Activated CD8-positive, alpha-beta memory T cell treated with anti-CD3 and anti-CD28 coated beads, Interleukin-2, amount 10 ng/mL, durations not matched to agents 7 days and 5 days (primary cell): ENCODE data around the gene FLYWCH1. TPM values are rescaled to one million over a fixed set of nuclear protein-coding genes. Genes with fewer than 3 reads are reported as not detected.

ENCODE experiments used
- ATAC-seq: fragments of 150-1000 bp; cut with Tn5 transposase; one replicate; pipeline ENCODE4 v1.10.0; 2021; ENCODE audit warnings: moderate library complexity
- CTCF ChIA-PET: fragments of 350-600 bp; sonication (Branson Sonifier 250); formaldehyde crosslinking; loops from one replicate; lab custom pipeline; 2021; ENCODE audit warnings: antibody characterized with exemption; lab: Charles Lee
- DNase-seq: peaks from one replicate; pipeline ENCODE4 v3.0.0-alpha.2; 2020
- H3K27ac Mint-ChIP-seq: one replicate; pipeline ENCODE4 v1.8.0; 2021; ENCODE audit warnings: mild to moderate bottlenecking, mixed read lengths
- H3K27me3 Mint-ChIP-seq: one replicate; pipeline ENCODE4 v1.8.0; 2021; ENCODE audit warnings: mixed read lengths
- H3K36me3 Mint-ChIP-seq: one replicate; pipeline ENCODE4 v1.8.0; 2021; ENCODE audit warnings: mild to moderate bottlenecking, mixed read lengths
- H3K4me1 Mint-ChIP-seq: one replicate; pipeline ENCODE4 v1.8.0; 2021; ENCODE audit warnings: mixed read lengths
- H3K4me3 Mint-ChIP-seq: one replicate; pipeline ENCODE4 v1.8.0; 2021; ENCODE audit warnings: mild to moderate bottlenecking, moderate library complexity, mixed read lengths
- H3K9me3 Mint-ChIP-seq: one replicate; pipeline ENCODE4 v1.8.0; 2022; ENCODE audit warnings: low read depth, mixed read lengths
- total RNA-seq, 2 experiments: library from RNA; stranded (reverse); gene quantifications; one replicate each; pipeline ENCODE4 v1.2.3, GENCODE V29; 2021

Gene FLYWCH1
- total RNA-seq, 2 experiments from 2014 or later = 52.7 to 58.1 TPM

DNA sequence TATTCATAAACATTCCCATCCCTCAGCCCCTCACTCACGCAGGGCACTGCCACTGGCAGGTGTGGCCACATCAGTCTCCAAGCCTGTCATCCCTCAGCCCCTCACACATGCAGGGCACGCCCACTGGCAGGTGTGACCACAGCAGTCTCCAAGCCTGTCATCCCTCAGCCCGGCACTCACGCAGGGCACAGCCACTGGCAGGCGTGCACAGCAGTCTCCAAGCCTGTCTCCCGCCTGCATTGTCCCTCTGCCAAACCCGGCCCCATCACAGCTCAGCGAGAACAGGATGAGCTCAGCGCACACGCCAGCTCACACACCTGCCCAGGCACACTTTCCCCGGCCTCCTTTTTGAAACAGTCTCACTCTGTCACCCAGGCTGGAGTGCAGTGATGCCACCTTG, 40.9 kb downstream of the FLYWCH1 start:
- ATAC-seq (no peak), DNase-seq (no peak)
- no peak overlapping the region for H3K27ac Mint-ChIP-seq
- H3K27me3 Mint-ChIP-seq = peaks cover 12% of the 10 kb centered on the region
- H3K4me1 Mint-ChIP-seq = no peaks in the 10 kb centered on the region
- CTCF ChIA-PET = interaction anchor here (0.9 to 1.4 kb wide), 3 partner anchors 8 to 65 kb away, joined by 3 to 5 read pairs (median 5); no protein-coding TSS in a partner anchor
- no peaks in the 10 kb centered on the region for H3K36me3 Mint-ChIP-seq
- H3K9me3 Mint-ChIP-seq = no peaks in the 10 kb centered on the region
- no peak overlapping the region for H3K4me3 Mint-ChIP-seq

DNA sequence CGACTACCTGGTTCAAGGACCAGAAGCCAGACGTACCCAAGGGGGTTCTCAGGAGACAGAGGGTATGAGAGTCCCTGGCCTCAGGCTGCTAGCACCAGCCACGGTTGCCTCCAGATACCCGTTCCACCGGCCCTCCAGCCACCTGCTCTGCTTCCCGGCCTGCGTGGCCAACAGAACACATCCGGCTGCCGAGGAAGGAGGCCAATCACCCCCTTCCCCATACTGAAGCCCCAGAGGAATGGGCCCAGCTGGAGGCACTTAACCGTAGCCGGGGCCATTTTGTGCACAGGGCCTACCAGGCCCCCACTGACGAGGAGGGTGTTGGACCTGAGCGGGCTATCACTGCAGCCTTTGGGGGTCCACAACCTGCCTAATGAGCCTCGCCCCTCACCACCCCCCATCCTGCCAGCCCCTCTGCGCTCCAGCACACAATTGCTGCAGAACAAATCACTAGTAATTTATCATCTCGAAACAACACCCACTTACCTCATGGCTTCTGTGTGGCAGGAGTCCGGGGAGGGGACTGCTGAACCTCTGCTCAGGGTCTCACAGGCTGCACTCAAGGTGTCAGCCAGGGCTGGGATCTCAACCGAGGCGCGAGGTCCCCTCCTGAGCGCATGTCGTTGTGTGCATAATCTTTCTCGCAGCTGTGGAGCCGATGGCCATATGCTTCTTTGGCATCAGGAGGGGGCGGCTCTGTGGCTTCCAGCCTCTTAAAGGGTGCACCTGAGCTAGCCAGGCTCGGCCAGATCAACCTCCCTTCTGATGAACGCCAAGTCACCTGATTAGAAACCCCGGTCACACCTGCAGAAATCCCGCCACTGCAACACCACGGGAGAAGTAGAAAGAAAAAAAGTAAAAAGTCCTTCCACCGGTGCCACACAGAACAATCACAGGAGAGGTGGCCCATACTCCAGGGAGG, 42.2 kb downstream of the FLYWCH1 start:
- Mint-ChIP-seq H3K4me1 (no peaks in the 10 kb centered on the region), H3K27me3 (peaks cover 13% of the 10 kb centered on the region), H3K27ac (no peak overlapping the region), H3K36me3 (no peaks in the 10 kb centered on the region), H3K4me3 (no peak overlapping the region), H3K9me3 (no peaks in the 10 kb centered on the region)
- ATAC-seq = no peak
- CTCF ChIA-PET = interaction anchor here (1.4 kb wide), 1 partner anchor 27 kb away, joined by 5 read pairs; no protein-coding TSS in a partner anchor
- DNase-seq = no peak

DNA sequence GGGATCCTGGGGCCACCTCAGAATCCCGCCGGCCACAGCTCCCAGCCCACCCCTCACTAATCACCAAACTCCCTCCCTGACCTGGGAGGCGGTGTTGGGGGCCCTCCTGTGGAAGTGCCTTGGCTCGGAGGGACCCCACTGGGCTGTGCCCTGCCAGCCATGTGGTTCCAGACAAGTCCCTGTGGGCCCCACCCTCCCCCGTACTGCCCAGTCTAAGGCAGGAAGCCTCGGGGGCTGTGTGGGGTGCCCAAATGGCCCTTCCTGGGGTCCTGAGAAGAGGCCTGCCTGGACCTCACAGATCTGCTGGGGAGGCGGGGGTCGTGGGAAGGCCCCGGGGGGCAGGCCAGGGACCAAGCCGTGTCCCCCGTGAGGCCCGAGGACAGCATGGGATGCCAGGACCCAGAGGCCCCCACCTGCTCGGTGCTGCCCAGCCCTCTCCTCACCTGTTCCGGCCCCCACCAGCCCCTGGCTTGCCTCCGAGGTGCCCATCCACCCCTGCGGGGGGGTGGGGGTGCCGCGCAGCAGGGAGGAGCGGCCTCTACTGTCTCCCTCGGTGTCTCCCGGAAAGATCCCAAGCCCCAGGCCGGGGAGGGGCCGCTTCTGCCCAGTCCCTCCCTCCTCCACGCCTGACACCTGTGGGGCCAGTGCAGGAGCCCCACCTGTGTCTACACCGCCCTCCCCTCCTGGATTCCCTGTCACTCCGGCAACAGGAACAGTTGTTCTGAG, 43.1 kb downstream of the FLYWCH1 start:
- H3K4me1 Mint-ChIP-seq = no peaks in the 10 kb centered on the region

DNA sequence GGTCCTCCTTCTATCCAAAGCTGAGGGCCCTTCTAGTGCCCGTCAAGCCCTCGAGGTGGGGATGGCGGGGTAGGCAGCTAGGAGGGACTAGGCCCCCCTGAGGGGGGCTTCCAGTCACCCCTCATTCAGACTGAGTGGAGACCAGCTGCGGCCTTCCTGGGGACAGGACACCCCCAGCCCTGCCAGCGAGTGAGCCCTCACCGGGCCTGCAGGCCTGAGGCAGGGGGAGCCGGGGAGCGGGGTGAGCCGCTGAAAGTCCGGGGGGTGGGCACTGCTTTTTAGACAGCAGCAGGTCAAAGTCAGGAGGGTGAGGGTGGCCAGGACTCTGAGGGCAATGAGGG, 43.7 kb downstream of the FLYWCH1 start:
- Mint-ChIP-seq H3K36me3 (no peaks in the 10 kb centered on the region), H3K27ac (no peak overlapping the region), H3K4me3 (no peak overlapping the region), H3K4me1 (no peaks in the 10 kb centered on the region), H3K9me3 (no peaks in the 10 kb centered on the region), H3K27me3 (peaks cover 19% of the 10 kb centered on the region)
- no peak for ATAC-seq
- CTCF ChIA-PET = interaction anchor here (1.3 kb wide), 1 partner anchor 28 kb away, joined by 6 read pairs; no protein-coding TSS in a partner anchor
- no peak for DNase-seq

More for the DNA sequence above, 43.1 kb downstream of the FLYWCH1 start:
- no peaks in the 10 kb centered on the region for H3K36me3 Mint-ChIP-seq
- no peaks in the 10 kb centered on the region for H3K9me3 Mint-ChIP-seq
- no peak for ATAC-seq
- H3K4me3 Mint-ChIP-seq = no peak overlapping the region
- CTCF ChIA-PET = no interaction called here
- peaks cover 15% of the 10 kb centered on the region for H3K27me3 Mint-ChIP-seq
- no peak overlapping the region for H3K27ac Mint-ChIP-seq
- no peak for DNase-seq

DNA sequence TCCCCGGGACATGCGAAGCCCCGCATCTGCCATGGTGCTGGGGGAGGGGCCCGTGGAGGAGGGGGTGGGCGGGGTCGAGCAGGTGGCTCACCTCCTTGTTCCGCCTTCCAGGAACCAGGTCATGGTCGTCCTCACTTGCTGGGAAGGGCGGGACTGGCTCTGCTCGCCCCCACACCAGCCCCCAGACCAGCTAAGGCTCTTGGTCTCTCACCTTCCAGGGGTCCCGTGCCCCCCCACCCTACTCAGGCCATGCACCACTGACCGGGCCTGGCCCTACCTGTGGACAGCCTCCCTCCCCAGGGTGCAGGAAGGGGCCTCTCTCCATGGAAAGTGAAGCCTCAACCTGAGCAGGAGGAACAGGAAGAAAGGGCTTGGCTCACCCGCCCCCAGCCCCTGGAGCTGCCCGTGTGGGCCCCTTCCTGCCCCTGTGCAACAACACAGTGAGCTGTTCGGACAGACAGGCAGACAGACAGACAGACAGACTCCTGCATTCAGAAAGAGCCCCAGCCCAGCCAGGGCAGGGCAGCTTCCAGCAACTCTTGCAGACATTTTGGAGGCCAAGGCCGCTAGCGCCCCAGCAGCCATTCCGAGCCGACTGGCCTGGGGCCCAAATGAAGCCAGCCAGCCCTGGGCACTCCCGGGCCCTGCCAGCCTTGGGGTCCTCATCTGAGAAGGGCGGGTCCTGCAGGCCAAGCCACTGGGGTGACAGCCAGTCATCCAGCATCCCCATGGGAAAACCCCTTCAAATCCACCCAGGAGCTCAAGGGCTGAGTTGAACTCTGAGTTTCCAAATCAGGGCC, 44.2 kb downstream of the FLYWCH1 start:
- CTCF ChIA-PET = interaction anchor here (0.6 to 1.3 kb wide), 2 partner anchors 28 to 642 kb away, joined by 3 to 6 read pairs; no protein-coding TSS in a partner anchor

DNA sequence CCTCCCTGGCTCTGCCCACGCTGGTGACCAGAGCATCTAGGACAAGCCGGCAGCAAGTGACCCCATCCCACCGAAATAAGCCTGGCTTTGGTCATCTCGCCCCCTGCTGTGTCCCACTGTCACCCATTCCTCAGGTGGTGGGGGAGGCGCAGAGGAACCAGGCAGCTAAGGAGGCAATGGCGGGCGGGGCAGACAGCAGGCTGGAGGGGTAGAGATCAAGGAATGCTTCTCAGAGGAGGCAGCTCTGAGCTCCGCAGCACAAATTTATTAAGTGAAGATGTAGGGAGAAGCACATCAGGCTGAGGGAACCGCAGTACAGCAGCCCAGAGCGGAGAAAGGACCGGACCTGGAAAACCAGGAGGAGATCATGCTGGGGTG, 44.8 kb downstream of the FLYWCH1 start:
- DNase-seq (no peak), ATAC-seq (no peak)
- Mint-ChIP-seq H3K36me3 (no peaks in the 10 kb centered on the region), H3K27me3 (peaks cover 21% of the 10 kb centered on the region), H3K9me3 (no peaks in the 10 kb centered on the region), H3K27ac (no peak overlapping the region), H3K4me3 (no peak overlapping the region), H3K4me1 (no peaks in the 10 kb centered on the region)
- CTCF ChIA-PET = interaction anchor here (0.6 to 1.3 kb wide), 2 partner anchors 29 to 642 kb away, joined by 3 to 6 read pairs; no protein-coding TSS in a partner anchor

More for the DNA sequence above, 44.2 kb downstream of the FLYWCH1 start:
- peaks cover 21% of the 10 kb centered on the region for H3K27me3 Mint-ChIP-seq
- no peaks in the 10 kb centered on the region for H3K9me3 Mint-ChIP-seq
- H3K27ac Mint-ChIP-seq = no peak overlapping the region
- ATAC-seq (no peak), DNase-seq (no peak)
- H3K36me3 Mint-ChIP-seq = no peaks in the 10 kb centered on the region
- no peaks in the 10 kb centered on the region for H3K4me1 Mint-ChIP-seq
- H3K4me3 Mint-ChIP-seq = no peak overlapping the region

DNA sequence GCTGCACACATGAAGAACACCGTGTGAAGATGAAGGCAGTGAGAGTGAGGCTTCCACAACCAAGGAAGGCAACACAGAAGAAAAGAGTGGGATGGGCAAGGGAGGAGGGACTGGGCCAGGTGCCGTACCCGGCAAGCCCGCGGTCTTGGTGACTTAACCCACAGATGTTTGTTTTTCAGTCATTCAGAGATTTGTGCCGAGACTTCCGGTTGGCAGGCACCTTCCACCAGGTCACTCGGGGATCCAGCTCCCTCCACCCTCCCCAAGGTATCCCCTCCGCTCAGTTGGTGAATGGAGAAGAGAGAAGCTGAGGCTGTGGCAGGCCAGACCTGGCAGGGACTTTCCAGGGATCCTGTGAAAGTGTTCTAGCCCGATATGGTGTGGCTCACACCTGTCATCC, 47.5 kb downstream of the FLYWCH1 start:
- DNase-seq (no peak), ATAC-seq (no peak)
- Mint-ChIP-seq H3K27me3 (peaks cover 33% of the 10 kb centered on the region), H3K27ac (no peak overlapping the region), H3K9me3 (no peaks in the 10 kb centered on the region), H3K4me1 (peaks cover 7% of the 10 kb centered on the region), H3K36me3 (no peaks in the 10 kb centered on the region), H3K4me3 (no peak overlapping the region)
- CTCF ChIA-PET = interaction anchor here (1.4 to 1.7 kb wide), 4 partner anchors 23 to 72 kb away, joined by 4 to 8 read pairs (median 6); no protein-coding TSS in a partner anchor

DNA sequence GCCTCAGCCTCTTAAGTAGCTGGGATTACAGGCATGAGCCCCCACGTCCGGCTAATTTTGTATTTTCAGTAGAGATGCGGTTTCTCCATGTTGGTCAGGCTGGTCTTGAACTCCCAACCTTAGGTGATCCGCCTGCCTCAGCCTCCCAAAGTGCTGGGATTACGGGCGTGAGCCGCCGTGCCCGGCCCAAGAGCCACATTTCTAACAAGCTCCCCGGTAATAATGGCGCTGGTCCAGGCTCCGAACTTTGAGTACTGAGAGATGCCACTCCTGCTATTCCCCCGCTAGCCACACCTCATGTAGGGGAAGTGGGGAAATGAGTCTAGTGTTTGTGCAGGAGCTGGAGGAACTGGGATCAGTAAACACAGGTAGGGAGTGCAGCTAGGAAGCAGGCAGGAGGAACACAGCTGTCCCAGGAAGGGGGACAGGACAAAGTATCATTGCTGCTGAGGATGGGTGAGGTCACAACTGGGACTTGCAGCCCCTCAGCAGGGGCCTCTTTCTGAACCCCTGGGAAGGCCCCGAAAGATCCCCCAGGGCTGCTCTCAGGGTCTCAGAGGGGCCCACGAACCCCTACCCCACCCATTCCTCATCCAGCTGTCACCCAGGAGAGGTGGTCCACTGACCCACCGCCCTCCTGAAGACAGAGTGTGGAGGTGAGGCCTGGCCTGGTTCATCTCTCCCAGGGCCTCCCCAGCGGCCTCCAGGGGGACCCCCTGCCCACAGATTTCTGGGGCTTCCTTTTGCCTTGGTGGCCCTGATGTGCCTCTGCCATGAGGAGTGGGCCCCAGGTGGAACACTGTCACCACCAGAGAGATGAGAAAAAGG, 48.7 kb downstream of the FLYWCH1 start:
- no peak for DNase-seq
- CTCF ChIA-PET = interaction anchor here (0.8 to 1.7 kb wide), 5 partner anchors 8 to 71 kb away, joined by 3 to 8 read pairs (median 5); no protein-coding TSS in a partner anchor
- peaks cover 10% of the 10 kb centered on the region for H3K4me1 Mint-ChIP-seq
- no peaks in the 10 kb centered on the region for H3K36me3 Mint-ChIP-seq
- peaks cover 35% of the 10 kb centered on the region for H3K27me3 Mint-ChIP-seq
- no peaks in the 10 kb centered on the region for H3K9me3 Mint-ChIP-seq
- no peak for ATAC-seq
- no peak overlapping the region for H3K27ac Mint-ChIP-seq
- H3K4me3 Mint-ChIP-seq = no peak overlapping the region

DNA sequence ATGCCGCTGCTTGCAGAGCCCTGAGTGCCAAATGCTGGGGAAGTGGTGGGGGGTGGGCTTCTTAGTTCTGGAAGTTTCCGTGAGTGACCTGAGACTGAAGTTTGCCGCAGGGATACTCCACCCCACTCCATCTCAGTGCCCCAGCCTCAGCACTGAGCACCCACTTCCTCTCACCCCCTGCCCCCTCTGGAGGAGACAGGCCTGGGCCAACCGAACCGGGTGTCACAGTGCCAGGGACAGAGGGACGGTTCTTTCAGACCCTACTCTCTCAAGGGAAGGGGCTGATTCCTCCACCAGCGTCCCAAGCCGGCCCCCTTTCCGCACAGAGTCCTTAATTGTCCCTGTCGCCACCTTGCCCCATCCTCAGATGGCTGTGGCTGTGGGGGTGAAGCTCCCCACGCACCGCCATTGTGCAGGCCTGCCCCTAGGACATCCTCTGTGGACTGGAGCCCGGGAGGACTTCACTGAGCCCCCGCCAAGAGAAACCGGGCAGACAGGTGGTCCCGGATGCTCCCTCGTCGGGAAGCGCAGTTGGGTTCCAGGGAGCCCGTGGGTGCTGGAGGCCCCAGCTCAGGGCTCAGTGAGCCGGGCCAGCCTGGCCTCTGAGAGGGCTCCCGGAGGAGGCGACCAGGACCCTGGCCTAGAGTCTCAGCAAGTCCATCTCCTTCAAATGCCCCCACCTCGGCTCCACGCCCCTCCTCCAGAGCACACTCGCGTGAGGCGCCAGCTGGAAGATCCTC, 50.8 kb downstream of the FLYWCH1 start:
- peaks cover 18% of the 10 kb centered on the region for H3K4me1 Mint-ChIP-seq

DNA sequence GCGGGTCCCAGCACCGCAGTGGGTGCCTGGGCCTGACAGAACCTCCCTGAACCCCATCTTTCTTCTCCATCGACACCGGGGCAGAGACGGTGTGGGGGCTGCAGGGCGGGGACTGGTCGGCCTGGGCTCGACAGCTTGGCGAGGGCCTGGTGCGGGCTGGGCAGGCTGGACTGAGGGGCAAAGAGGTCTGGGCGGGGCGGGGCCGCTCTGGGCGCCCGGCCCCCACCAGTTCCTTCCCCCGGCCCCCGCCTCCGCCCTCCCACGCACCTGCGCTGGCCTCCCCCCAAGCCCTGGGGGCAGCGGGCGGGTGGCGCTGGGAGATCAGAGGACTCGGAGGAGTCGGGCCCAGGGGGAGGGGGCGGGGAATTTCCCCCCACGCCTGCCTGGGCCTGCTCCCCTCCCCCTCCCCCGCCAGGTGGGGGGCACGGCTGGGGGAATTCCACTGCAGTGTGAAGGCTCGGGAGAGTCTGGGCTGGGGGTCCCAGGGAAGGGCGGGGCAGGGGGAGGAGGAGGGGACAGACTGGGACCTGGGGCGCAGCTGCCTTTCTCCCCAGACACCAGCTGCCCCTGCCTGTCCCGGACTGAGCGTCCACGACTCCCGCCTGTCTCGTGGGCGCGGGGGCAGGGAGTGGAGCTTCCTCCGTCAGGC, 51.5 kb downstream of the FLYWCH1 start:
- Mint-ChIP-seq H3K36me3 (peaks cover under 1% of the 10 kb centered on the region), H3K4me1 (peaks cover 23% of the 10 kb centered on the region), H3K9me3 (no peaks in the 10 kb centered on the region), H3K27me3 (peaks cover 39% of the 10 kb centered on the region), H3K4me3 (no peak overlapping the region), H3K27ac (no peak overlapping the region)
- ATAC-seq = no peak
- DNase-seq = no peak
- CTCF ChIA-PET = interaction anchor here (0.6 to 2.4 kb wide), 7 partner anchors 12 to 44 kb away, joined by 3 to 6 read pairs (median 4); no protein-coding TSS in a partner anchor

More for the DNA sequence above, 50.8 kb downstream of the FLYWCH1 start:
- ATAC-seq = no peak
- CTCF ChIA-PET = interaction anchor here (0.6 to 2.4 kb wide), 10 partner anchors 8 to 43 kb away, joined by 3 to 6 read pairs (median 4); no protein-coding TSS in a partner anchor
- Mint-ChIP-seq H3K27ac (no peak overlapping the region), H3K4me3 (no peak overlapping the region), H3K36me3 (no peaks in the 10 kb centered on the region), H3K9me3 (no peaks in the 10 kb centered on the region), H3K27me3 (peaks cover 35% of the 10 kb centered on the region)
- DNase-seq = no peak
